Panc1 (cell line): ENCODE measurements around the gene ESR2. TPM values are rescaled to one million over a fixed set of nuclear protein-coding genes. Genes with fewer than 3 reads are reported as not detected.

Source experiments
- ATAC-seq: fragments of 200-7000 bp; cut with Tn5 transposase; 2 replicates; pipeline ENCODE4 v1.9.1; 2020; ENCODE audit warnings: mild to moderate bottlenecking, moderate library complexity
- BruUV-seq: library from RNA; stranded (reverse); fragments of 400-500 nt; replicated peaks from 2 replicates; lab custom pipeline; 2021; lab: Mats Ljungman, UMichigan
- CTCF ChIA-PET: fragments of 300-600 bp; sonication (Branson Sonifier 250); formaldehyde crosslinking; loops from one replicate; lab custom pipeline; 2022; ENCODE audit warnings: antibody characterized with exemption; lab: Charles Lee
- POLR2A ChIA-PET: fragments of 300-600 bp; sonication (Branson Sonifier 250); formaldehyde crosslinking; loops from one replicate; lab custom pipeline; 2022; ENCODE audit warnings: antibody characterized with exemption; lab: Charles Lee
- DNase-seq: peaks from one replicate; pipeline ENCODE4 v3.0.0-alpha.2; 2010; ENCODE audit warnings: low read depth, low spot score
- H3K27ac ChIP-seq: 2 replicates; pipeline ENCODE4 v1.5.1; 2011; ENCODE audit warnings: mild to moderate bottlenecking, low read length, inconsistent platforms
- H3K27me3 ChIP-seq: fragments of 200-500 bp; sonication (Bioruptor generic); 2 replicates; pipeline ENCODE4 v1.6.0; 2014; ENCODE audit warnings: low read length, inconsistent platforms; ENCODE audit not compliant: control insufficient read depth, insufficient read depth
- H3K36me3 ChIP-seq: fragments of 200-500 bp; sonication (Bioruptor generic); 2 replicates; pipeline ENCODE4 v1.5.1; 2014; ENCODE audit warnings: inconsistent platforms, mild to moderate bottlenecking, low read length, moderate library complexity; ENCODE audit not compliant: control insufficient read depth, insufficient read depth
- H3K4me1 ChIP-seq: 2 replicates; pipeline ENCODE4 v1.5.1; 2011; ENCODE audit warnings: inconsistent platforms, mild to moderate bottlenecking, low read length, moderate library complexity; ENCODE audit not compliant: control insufficient read depth, insufficient read depth
- H3K4me3 ChIP-seq, 2 experiments: 2 replicates each; pipeline ENCODE4 v1.5.1; 2011 to 2012; ENCODE audit warnings: low read depth in 2 of 2, low read length in 2 of 2, mild to moderate bottlenecking in 2 of 2, inconsistent platforms in 1 of 2, moderate library complexity in 1 of 2
- H3K9me3 ChIP-seq: fragments of 200-500 bp; sonication (Bioruptor generic); 2 replicates; pipeline ENCODE4 v1.5.1; 2014; ENCODE audit warnings: low read depth, mild to moderate bottlenecking, inconsistent platforms, low read length, moderate library complexity; ENCODE audit not compliant: control insufficient read depth, insufficient read depth
- CTCF ChIP-seq: fragments of 450-650 bp; IDR thresholded peaks from 2 replicates; pipeline ENCODE4 v1.5.1; 2017; ENCODE audit warnings: mild to moderate bottlenecking
- POLR2AphosphoS5 ChIP-seq: IDR thresholded peaks from 2 replicates; pipeline ENCODE4 v1.6.1; 2012; ENCODE audit warnings: mild to moderate bottlenecking, low read depth, low read length, moderate library complexity
- REST ChIP-seq, 2 experiments: IDR thresholded peaks; 2 replicates each; pipeline ENCODE4 v1.6.1; 2011 to 2012; ENCODE audit warnings: low read depth in 2 of 2, control low read depth in 1 of 2, low read length in 1 of 2, mild to moderate bottlenecking in 1 of 2, moderate library complexity in 1 of 2; ENCODE audit not compliant: insufficient read depth in 1 of 2
- SIN3A ChIP-seq: IDR thresholded peaks from 2 replicates; pipeline ENCODE4 v1.6.1; 2012; ENCODE audit warnings: low read depth, mild to moderate bottlenecking, low read length, moderate library complexity, borderline replicate concordance; ENCODE audit not compliant: insufficient read depth
- TCF7L2 ChIP-seq: IDR thresholded peaks from 2 replicates; pipeline ENCODE4 v1.6.1; 2011; ENCODE audit warnings: mild to moderate bottlenecking, low read depth, low read length, inconsistent platforms
- in situ Hi-C: cut with HindIII; loops from 2 replicates; pipeline ENCODE4 v1.10.0; 2016; ENCODE audit warnings: low sequenced_read_pairs, low pct_unique_long_range_greater_than_20kb
- intact Hi-C: fragments of 100-400 bp; cut with micrococcal nuclease; formaldehyde crosslinking; loops from one replicate; pipeline ENCODE4 v1.10.0; 2022; ENCODE audit not compliant: unreplicated experiment
- total RNA-seq: library from RNA; stranded (reverse); gene quantifications from one replicate; pipeline ENCODE4 v1.2.1, GENCODE V29; 2021; ENCODE audit not compliant: unreplicated experiment

Gene ESR2
- total RNA-seq, 1 experiment from 2014 or later, result not detected

DNA sequence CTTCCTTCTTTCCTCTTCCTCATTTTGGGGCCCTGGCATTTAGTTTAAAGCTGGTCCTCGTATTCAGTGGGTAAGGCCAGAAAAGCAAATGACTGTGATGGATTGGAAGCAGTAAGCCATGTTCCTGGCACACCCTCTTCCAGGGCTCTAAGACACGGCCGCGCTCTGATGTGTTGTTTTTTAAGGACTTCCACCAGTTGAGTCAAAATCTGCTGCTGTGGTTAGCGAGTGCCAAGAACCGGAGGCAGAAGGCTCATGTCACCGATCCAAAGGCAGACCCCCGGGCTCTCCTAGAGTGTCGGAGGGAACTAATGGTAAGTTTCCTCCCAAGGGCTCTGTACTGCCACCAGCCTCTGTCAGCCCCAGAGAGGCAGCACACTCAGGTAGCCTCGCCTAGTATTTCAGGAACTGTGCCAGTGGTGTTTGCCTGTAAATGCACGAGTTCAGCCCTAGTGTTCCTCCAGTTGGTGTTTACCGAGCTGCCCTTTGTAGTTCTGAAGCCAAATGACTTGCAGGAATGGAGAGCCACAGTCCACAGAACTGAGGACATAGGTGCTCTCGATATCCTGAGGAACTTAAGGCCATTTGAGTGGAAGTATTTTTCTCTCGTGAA lies 72.7 kb downstream of the ESR2 start:
- in situ Hi-C loops, result no loop called here
- TF ChIP-seq REST (IDR thresholded peaks at IDR 0.05; ENCODE audit: insufficient read depth in 1 of 2, low read depth in 2 of 2, low read length in 1 of 2) (no peak), TCF7L2 (no peak), CTCF (no peak), POLR2AphosphoS5 (no peak), SIN3A (no peak)
- DNase-seq (no peak), ATAC-seq (no peak)
- Histone ChIP-seq H3K27me3 (no peaks in the 10 kb centered on the region), H3K4me3 (no peak overlapping the region), H3K9me3 (no peaks in the 10 kb centered on the region), H3K27ac (no peak overlapping the region), H3K4me1 (no peaks in the 10 kb centered on the region), H3K36me3 (no peaks in the 10 kb centered on the region)
- POLR2A ChIA-PET, result no interaction called here
- CTCF ChIA-PET, result no interaction called here
- BruUV-seq, result no TSS peak
- intact Hi-C loops, result no loop called here

DNA sequence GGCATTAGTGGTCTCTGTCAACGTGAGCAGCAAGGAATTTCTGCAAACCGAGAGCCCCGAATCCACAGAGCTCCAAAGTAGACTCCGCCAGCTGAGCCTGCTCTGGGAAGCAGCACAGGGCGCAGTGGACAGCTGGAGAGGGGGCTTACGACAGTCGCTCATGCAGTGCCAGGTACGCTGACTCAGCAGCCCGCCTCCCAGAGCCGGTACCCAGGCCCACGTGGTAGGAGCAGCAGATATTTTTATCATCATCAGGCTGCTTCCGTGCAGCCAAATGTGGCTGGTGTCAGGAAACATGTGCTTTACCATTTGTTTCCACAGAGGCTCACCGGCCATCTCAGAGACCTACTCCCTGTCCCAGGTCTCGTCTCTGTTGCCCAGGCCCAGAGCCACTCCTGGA lies 73.7 kb downstream of the ESR2 start:
- no peaks in the 10 kb centered on the region for H3K4me1 ChIP-seq
- in situ Hi-C loops (no loop called here), intact Hi-C loops (no loop called here)
- H3K4me3 ChIP-seq, result no peak overlapping the region
- TF ChIP-seq SIN3A, result no peak
- TF ChIP-seq REST (IDR thresholded peaks at IDR 0.05; ENCODE audit: insufficient read depth in 1 of 2, low read depth in 2 of 2, low read length in 1 of 2), result no peak
- TF ChIP-seq TCF7L2, result no peak
- no peak for TF ChIP-seq POLR2AphosphoS5
- no peak for TF ChIP-seq CTCF
- CTCF ChIA-PET, result no interaction called here
- BruUV-seq, result no TSS peak
- no peak overlapping the region for H3K27ac ChIP-seq
- DNase-seq (no peak), ATAC-seq (no peak)
- H3K36me3 ChIP-seq, result no peaks in the 10 kb centered on the region; the same call in 1 of the 2 replicates
- H3K9me3 ChIP-seq, result no peaks in the 10 kb centered on the region
- POLR2A ChIA-PET, result no interaction called here
- H3K27me3 ChIP-seq, result no peaks in the 10 kb centered on the region
